NB4 (cell line): ENCODE measurements around the gene NLGN3.
A peak's percentile ranks its signal among the peaks of the same experiment; 100 is the strongest.

Experiments
- DNase-seq: peaks from one replicate; pipeline ENCODE4 v3.0.0; 2010; ENCODE audit warnings: low read depth
- H3K4me3 ChIP-seq: one replicate; pipeline ENCODE4 v1.5.1; 2011; ENCODE audit warnings: mild to moderate bottlenecking, low read depth, low read length, moderate library complexity
- MYC ChIP-seq: IDR thresholded peaks from 2 replicates; pipeline ENCODE4 v1.6.1; 2011; ENCODE audit warnings: low read depth, low read length
- POLR2A ChIP-seq: IDR thresholded peaks from 2 replicates; pipeline ENCODE4 v1.6.1; 2011; ENCODE audit warnings: mild to moderate bottlenecking; ENCODE audit not compliant: insufficient read length; ENCODE audit errors: extremely low read depth
- TF ChIP-seq, protein P1 (sequence below): IDR thresholded peaks from 2 replicates; pipeline ENCODE4 v1.6.1; 2011; ENCODE audit warnings: low read depth, low read length
- TF ChIP-seq, protein P2 (sequence below): IDR thresholded peaks from one replicate; pipeline ENCODE4 v1.5.1; 2012; ENCODE audit warnings: low read depth, low read length

The NLGN3 gene

DNA sequence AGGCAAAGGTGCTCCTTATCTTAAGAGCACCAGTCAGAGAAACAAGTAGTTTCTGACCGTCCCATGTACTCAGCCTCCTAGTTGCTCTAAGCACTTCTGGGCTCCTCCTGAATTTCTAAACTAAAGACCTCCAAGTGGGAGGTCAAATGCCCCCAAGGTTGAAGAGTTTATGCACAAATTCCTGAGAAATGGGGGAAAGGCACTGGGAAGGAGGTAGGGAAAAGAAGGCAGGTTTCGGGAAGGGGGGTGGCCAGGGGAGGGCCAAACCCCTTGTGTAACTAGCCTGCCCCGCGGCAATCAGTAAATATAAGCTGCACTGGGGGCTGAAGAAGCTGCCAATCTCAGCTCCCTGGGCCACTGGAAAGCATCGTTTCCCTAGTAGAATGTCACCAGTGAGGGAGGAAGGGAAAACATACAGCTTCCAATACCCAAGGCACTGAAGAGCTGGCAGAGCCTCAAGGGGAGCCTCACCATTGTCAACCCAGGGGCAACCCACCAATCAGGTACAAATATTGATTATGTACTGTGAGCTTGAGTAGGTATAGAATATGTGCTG is 45.6 kb upstream of the NLGN3 start:
- DNase-seq = no peak
- no peak overlapping the region for H3K4me3 ChIP-seq
- TF ChIP-seq MYC (no peak), POLR2A (no peak)
- TF ChIP-seq, protein P1, sequence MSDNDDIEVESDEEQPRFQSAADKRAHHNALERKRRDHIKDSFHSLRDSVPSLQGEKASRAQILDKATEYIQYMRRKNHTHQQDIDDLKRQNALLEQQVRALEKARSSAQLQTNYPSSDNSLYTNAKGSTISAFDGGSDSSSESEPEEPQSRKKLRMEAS = no peak
- TF ChIP-seq, protein P2, sequence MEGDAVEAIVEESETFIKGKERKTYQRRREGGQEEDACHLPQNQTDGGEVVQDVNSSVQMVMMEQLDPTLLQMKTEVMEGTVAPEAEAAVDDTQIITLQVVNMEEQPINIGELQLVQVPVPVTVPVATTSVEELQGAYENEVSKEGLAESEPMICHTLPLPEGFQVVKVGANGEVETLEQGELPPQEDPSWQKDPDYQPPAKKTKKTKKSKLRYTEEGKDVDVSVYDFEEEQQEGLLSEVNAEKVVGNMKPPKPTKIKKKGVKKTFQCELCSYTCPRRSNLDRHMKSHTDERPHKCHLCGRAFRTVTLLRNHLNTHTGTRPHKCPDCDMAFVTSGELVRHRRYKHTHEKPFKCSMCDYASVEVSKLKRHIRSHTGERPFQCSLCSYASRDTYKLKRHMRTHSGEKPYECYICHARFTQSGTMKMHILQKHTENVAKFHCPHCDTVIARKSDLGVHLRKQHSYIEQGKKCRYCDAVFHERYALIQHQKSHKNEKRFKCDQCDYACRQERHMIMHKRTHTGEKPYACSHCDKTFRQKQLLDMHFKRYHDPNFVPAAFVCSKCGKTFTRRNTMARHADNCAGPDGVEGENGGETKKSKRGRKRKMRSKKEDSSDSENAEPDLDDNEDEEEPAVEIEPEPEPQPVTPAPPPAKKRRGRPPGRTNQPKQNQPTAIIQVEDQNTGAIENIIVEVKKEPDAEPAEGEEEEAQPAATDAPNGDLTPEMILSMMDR = no peak

DNA sequence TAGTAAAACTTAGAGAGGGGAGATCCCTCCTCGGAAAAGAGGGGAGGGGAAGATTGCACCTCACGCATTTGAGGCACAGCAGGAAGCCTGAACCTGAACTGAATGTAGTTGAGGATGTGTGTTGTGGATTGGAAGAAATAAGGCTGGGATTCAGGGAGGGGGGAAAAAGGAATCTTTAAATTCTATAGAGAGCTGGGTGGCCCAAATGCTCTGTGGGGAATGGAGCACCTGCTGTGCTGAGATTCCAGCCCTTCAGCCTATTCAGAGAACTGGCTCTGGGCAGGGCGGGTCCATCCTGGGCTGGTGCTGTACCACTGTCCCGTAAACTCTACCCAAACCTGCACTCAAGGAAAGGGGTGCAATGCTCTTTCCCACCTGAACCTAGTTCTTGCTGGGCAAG is 44.9 kb upstream of the NLGN3 start:
- TF ChIP-seq MYC = no peak
- TF ChIP-seq POLR2A = no peak
- TF ChIP-seq, protein P1 = no peak
- TF ChIP-seq, protein P2 = no peak
- H3K4me3 ChIP-seq = no peak overlapping the region
- DNase-seq = no peak

DNA sequence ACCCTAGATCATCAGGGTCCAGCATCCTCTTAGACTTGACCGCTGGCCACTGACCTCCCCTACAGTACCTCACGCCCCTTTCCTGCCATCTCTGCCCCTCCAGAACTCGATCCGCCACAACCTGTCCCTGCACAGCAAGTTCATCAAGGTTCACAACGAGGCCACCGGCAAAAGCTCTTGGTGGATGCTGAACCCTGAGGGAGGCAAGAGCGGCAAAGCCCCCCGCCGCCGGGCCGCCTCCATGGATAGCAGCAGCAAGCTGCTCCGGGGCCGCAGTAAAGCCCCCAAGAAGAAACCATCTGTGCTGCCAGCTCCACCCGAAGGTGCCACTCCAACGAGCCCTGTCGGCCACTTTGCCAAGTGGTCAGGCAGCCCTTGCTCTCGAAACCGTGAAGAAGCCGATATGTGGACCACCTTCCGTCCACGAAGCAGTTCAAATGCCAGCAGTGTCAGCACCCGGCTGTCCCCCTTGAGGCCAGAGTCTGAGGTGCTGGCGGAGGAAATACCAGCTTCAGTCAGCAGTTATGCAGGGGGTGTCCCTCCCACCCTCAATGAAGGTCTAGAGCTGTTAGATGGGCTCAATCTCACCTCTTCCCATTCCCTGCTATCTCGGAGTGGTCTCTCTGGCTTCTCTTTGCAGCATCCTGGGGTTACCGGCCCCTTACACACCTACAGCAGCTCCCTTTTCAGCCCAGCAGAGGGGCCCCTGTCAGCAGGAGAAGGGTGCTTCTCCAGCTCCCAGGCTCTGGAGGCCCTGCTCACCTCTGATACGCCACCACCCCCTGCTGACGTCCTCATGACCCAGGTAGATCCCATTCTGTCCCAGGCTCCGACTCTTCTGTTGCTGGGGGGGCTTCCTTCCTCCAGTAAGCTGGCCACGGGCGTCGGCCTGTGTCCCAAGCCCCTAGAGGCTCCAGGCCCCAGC is 43.8 kb upstream of the NLGN3 start:
- H3K4me3 ChIP-seq = no peak overlapping the region
- TF ChIP-seq, protein P1 = no peak
- no peak for TF ChIP-seq POLR2A
- TF ChIP-seq, protein P2 = no peak
- no peak for TF ChIP-seq MYC

DNA sequence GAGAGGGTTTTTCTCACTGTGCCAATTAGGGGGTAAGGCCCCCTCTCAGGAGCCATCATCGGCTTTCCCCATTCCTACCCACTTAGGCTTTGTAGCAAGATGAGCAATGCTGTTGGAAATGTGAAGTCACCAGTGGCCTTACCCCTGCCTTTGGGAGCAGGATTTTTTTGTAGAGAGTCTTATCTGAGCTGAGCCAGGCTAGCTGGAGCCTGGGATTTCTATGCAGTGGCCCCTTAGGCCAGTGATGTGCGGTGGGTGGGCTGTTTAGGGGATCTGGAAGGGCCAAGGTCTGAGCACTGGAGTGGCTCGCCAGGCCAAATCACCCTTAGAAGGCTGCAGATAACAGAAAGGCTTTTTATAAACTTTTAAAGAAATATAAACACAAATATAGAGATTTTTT is 42.3 kb upstream of the NLGN3 start:
- TF ChIP-seq, protein P2 = no peak
- TF ChIP-seq POLR2A (no peak), MYC (no peak)
- TF ChIP-seq, protein P1 = no peak
- no peak for DNase-seq
- no peak overlapping the region for H3K4me3 ChIP-seq

More for the DNA sequence above, 43.8 kb upstream of the NLGN3 start:
- DNase-seq = no peak

DNA sequence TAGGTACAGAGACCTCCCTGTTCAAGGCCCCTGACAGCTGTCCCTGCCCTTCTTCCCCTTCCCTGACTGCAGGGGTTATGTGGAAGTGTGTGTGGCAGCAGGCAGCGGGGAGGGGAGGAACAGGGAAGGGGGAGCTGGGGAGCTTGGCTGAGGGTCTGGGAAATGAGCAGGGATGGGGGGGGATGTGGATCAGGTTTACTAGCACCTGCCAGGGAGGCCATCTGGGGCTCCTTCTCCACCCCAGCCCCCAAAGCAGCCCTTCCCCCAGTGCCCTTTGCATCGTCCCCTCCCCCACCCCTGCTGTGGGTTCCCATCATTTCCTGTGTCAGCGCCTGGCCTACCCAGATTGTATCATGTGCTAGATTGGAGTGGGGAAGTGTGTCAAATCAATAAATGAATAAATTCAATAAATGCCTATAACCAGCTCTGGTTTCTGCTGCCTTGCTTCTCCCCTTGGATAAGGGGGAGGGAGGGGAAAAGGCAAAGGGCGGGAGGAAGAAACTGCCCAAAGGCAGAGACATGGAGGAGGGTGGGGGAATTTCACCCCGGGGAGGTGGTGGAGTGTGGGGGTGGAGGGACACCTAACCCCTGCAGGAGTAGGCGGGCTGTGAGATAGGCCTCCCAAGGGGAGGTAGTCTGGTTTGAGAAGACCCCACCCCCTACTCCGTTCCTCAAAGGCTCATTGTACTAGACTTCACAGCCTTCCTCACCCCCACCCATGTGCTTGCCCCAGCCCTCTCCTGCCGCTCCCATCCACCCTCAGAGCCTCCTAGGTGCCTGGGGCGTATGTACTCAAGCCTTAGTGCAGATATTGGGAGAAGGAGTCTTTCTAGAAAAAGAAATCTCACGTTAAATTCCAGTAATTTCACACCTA is 41.3 kb upstream of the NLGN3 start:
- peak overlapping the region; percentile 80 for H3K4me3 ChIP-seq
- peak; percentile 95 for DNase-seq
- TF ChIP-seq, protein P1 = peak; percentile 81
- TF ChIP-seq, protein P2 = no peak
- TF ChIP-seq MYC (peak; percentile 68), POLR2A (peak; percentile 36)
